ENCODE measurements around the gene TSPAN6.

TSPAN6 gene, protein sequence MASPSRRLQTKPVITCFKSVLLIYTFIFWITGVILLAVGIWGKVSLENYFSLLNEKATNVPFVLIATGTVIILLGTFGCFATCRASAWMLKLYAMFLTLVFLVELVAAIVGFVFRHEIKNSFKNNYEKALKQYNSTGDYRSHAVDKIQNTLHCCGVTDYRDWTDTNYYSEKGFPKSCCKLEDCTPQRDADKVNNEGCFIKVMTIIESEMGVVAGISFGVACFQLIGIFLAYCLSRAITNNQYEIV

DNA sequence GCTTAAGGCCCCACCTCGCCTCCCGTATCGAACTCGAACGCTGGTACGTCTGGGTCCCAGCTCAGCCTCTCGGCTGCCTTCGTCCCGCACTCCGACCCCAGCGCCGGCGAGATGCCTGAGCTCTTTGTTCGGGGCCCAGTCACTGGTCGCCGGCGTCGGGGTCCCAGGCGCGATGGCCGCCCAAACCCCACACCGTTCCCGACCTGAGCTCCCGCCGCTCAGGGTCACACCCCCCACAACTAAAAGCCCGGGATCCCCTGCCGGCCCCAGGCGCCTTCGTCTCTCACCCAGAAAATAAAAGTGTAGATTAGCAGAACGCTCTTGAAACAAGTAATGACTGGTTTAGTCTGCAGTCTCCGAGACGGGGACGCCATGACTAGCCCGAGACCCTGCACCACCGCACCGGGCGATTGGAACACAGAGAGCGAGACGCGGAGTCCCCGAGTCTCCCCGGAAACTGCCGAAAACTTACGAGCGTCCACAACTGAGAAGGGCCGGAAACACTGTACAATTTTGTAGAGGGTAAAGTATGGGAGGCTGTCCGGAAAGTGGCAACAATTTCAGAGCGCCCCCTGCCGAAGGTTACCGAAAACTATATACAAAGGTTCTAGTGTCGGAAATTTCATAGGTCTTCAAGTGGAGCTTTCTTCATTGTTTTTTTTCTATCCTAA is at the start of gene TSPAN6:
TSPAN6 (minus strand) TSS at position 486 of the 671 bp plus-strand sequence; CDS start at position 374, 112 bp downstream.
- no peaks in the 10 kb centered on the region for H3K4me1 ChIP-seq (ENCODE audit: control insufficient read depth in 2 of 2, insufficient read depth in 2 of 2, low read length in 2 of 2)
- H3K27me3 ChIP-seq (ENCODE audit: control insufficient read depth in 2 of 2, insufficient read depth in 2 of 2, low read length in 2 of 2) = peaks cover 2 to 7% of the 10 kb centered on the region in 2 donors
- H3K27ac ChIP-seq (ENCODE audit: low read depth in 2 of 2, low read length in 2 of 2) = peak within 1 kb of the TSS; percentile 46 to 57
- H3K9ac ChIP-seq (ENCODE audit: low read depth in 1 of 2, low read length in 2 of 2) = peak within 1 kb of the TSS; percentile 68 to 73
- peak within 1 kb of the TSS; percentile 66 to 80 for H3K4me3 ChIP-seq (ENCODE audit: low read length in 2 of 2)
- H3K36me3 ChIP-seq (ENCODE audit: control insufficient read depth in 2 of 2, insufficient read depth in 2 of 2, low read length in 2 of 2) = no peaks in the 10 kb centered on the region
- H3K9me3 ChIP-seq (ENCODE audit: control insufficient read depth in 2 of 2, low read length in 2 of 2) = no peaks in the 10 kb centered on the region

DNA sequence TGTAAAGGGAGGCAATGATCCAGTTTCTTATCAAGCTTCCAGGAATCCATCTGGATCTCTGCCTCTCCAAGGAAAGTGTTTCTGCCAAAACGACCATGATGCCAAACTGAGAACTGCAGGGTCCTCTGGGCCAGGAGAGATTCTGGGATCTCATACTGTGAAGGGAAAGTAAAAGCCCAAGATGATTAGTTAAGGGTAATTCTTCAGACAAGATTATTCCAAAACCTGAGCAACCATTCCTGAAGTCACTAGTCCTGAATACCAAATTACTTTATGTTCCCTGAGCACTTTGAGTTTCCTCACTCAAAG is 49.3 kb upstream of the TSPAN6 start:
- H3K4me1 ChIP-seq (ENCODE audit: control insufficient read depth in 2 of 2, insufficient read depth in 2 of 2, low read length in 2 of 2) = no peaks in the 10 kb centered on the region
- H3K4me3 ChIP-seq (ENCODE audit: low read length in 2 of 2) = no peak overlapping the region
- H3K27me3 ChIP-seq (ENCODE audit: control insufficient read depth in 2 of 2, insufficient read depth in 2 of 2, low read length in 2 of 2) = peaks cover 0 to 3% of the 10 kb centered on the region in 2 donors
- H3K9ac ChIP-seq (ENCODE audit: low read depth in 1 of 2, low read length in 2 of 2) = no peak overlapping the region
- no peaks in the 10 kb centered on the region for H3K9me3 ChIP-seq (ENCODE audit: control insufficient read depth in 2 of 2, low read length in 2 of 2)
- peaks cover 0 to 10% of the 10 kb centered on the region in 2 donors for H3K36me3 ChIP-seq (ENCODE audit: control insufficient read depth in 2 of 2, insufficient read depth in 2 of 2, low read length in 2 of 2)
- no peak overlapping the region for H3K27ac ChIP-seq (ENCODE audit: low read depth in 2 of 2, low read length in 2 of 2)

DNA sequence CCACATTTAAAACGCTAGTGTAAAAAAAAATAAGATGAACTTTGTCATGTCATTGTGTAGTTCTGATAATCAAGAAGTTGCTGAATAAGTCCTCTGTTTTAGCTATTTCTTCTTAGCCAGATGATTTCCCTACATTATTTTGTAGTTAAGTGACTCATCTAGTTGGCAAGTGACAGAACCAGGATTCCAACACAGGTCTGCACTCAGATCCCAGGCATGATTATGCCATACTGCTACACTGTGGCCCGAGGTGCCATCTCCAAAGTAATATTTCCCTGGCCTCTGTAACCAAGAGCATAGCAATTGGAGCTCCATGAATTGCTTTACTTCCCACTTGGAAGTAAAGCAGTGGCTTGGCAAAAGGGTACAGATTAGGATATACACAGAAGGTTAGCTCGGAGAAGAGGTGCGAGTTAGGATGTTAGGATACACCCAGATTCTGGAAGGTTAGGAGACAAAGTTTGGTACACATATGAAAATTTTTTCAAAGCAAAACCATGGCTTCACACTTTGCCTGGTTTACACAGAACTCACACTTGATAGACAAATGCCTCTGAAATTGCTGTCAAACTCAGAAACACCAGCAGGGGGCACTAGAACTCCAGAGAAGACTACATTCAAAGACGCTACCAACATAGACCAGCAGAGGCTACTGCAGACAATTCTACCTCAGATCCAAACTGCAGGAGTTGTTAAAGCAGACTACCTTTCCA is 48.8 kb upstream of the TSPAN6 start:
- Histone ChIP-seq H3K36me3 (ENCODE audit: control insufficient read depth in 2 of 2, insufficient read depth in 2 of 2, low read length in 2 of 2) (peaks cover 0 to 10% of the 10 kb centered on the region in 2 donors), H3K27me3 (ENCODE audit: control insufficient read depth in 2 of 2, insufficient read depth in 2 of 2, low read length in 2 of 2) (peaks cover 0 to 3% of the 10 kb centered on the region in 2 donors), H3K4me1 (ENCODE audit: control insufficient read depth in 2 of 2, insufficient read depth in 2 of 2, low read length in 2 of 2) (no peaks in the 10 kb centered on the region), H3K4me3 (ENCODE audit: low read length in 2 of 2) (no peak overlapping the region), H3K27ac (ENCODE audit: low read depth in 2 of 2, low read length in 2 of 2) (no peak overlapping the region), H3K9ac (ENCODE audit: low read depth in 1 of 2, low read length in 2 of 2) (peak overlapping the region in 1 of 2 donors; percentile 5), H3K9me3 (ENCODE audit: control insufficient read depth in 2 of 2, low read length in 2 of 2) (no peaks in the 10 kb centered on the region)

DNA sequence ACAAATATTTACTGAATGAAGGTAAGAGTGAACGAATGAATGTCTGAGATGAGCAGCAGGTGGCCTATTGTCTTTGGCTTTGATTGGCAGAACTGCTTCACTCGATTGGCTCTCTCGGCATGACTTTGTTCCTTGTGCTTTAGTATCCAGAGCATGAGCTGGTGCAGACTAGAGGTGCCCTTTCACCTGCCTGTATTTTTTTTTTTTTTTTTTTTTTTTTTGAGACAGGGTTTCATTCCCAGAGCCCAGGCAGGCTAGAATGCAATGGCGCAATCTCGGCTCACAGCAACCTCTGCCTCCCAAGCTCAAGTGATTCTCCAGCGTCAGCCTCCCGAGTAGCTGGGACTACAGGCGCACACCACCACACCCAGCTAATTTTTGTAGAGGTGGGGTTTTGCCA is 46.3 kb upstream of the TSPAN6 start:
- Histone ChIP-seq H3K9me3 (ENCODE audit: control insufficient read depth in 2 of 2, low read length in 2 of 2) (no peaks in the 10 kb centered on the region), H3K27me3 (ENCODE audit: control insufficient read depth in 2 of 2, insufficient read depth in 2 of 2, low read length in 2 of 2) (peaks cover 4 to 5% of the 10 kb centered on the region in 2 donors), H3K27ac (ENCODE audit: low read depth in 2 of 2, low read length in 2 of 2) (no peak overlapping the region), H3K9ac (ENCODE audit: low read depth in 1 of 2, low read length in 2 of 2) (no peak overlapping the region), H3K4me3 (ENCODE audit: low read length in 2 of 2) (no peak overlapping the region), H3K4me1 (ENCODE audit: control insufficient read depth in 2 of 2, insufficient read depth in 2 of 2, low read length in 2 of 2) (no peaks in the 10 kb centered on the region), H3K36me3 (ENCODE audit: control insufficient read depth in 2 of 2, insufficient read depth in 2 of 2, low read length in 2 of 2) (peaks cover 0 to 7% of the 10 kb centered on the region in 2 donors)

DNA sequence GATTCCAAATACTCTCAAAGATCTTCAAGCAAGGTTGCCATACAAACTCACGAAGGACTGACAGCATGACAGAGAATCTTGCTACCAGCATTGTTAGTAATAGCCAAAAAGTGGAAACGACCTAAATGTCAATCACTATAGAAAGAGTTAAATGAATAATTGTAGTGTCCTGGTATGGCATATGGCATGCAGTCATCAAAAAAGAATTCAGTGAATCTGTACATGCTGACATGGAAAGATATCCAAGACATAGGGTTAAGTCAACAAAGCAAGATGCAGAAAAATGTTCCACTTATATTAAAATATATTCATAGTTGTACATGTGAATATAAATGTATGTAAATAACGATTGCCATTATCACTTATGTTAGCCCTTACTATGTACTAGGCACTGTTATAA is 45.0 kb upstream of the TSPAN6 start:
- no peaks in the 10 kb centered on the region for H3K36me3 ChIP-seq (ENCODE audit: control insufficient read depth in 2 of 2, insufficient read depth in 2 of 2, low read length in 2 of 2)
- no peaks in the 10 kb centered on the region for H3K9me3 ChIP-seq (ENCODE audit: control insufficient read depth in 2 of 2, low read length in 2 of 2)
- peaks cover 2 to 4% of the 10 kb centered on the region in 2 donors for H3K27me3 ChIP-seq (ENCODE audit: control insufficient read depth in 2 of 2, insufficient read depth in 2 of 2, low read length in 2 of 2)
- no peak overlapping the region for H3K9ac ChIP-seq (ENCODE audit: low read depth in 1 of 2, low read length in 2 of 2)
- H3K4me3 ChIP-seq (ENCODE audit: low read length in 2 of 2) = no peak overlapping the region
- H3K27ac ChIP-seq (ENCODE audit: low read depth in 2 of 2, low read length in 2 of 2) = no peak overlapping the region
- H3K4me1 ChIP-seq (ENCODE audit: control insufficient read depth in 2 of 2, insufficient read depth in 2 of 2, low read length in 2 of 2) = no peaks in the 10 kb centered on the region

DNA sequence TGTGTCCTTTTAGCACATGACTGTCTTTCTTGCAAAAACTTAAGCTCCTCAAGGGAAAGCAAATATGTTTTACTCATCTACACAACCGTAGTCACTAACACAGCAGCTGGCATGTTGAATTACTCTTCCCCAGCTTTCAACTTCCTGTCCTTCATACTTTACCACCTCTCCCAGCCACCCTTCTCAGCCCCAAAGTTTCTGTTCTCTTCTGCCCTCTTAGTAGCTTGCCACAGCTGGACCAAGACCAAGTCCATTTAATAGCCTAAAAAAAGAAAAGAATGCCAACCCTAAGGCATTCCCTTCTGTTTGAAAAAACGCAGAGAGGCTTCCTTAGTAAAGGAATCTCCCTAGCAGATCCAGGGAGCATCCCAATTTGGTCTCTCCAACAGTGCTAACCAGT is 44.1 kb upstream of the TSPAN6 start:
- no peaks in the 10 kb centered on the region for H3K9me3 ChIP-seq (ENCODE audit: control insufficient read depth in 2 of 2, low read length in 2 of 2)

DNA sequence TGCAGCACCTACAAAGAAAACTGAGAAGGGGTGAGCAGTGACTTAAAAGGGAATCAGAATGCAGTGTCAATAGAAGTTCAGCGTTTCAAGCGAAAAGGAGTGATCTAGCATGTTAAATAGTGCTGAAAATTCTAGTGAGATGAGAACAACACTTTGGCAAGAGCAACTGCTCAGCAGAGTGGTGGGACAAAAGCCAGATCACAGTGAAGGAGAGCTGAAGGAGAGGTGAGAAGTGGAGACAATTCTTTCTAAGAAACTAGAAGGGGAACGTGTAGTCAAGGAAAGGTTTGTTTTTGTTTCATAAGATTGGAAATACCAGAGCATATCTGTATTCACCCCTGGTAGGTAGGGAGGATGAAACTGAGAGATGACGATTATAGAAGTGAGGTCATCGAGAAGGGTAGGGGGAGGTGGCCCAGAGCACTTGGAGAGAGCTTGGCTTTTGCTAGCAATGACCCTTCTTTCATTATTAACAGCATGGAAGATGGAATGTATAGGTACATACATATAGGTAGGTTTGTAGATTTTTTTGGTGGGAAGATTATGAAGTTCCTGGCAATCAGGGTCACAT is 41.1 kb upstream of the TSPAN6 start:
- no peaks in the 10 kb centered on the region for H3K4me1 ChIP-seq (ENCODE audit: control insufficient read depth in 2 of 2, insufficient read depth in 2 of 2, low read length in 2 of 2)
- no peak overlapping the region for H3K27ac ChIP-seq (ENCODE audit: low read depth in 2 of 2, low read length in 2 of 2)
- H3K27me3 ChIP-seq (ENCODE audit: control insufficient read depth in 2 of 2, insufficient read depth in 2 of 2, low read length in 2 of 2) = peaks cover 2 to 4% of the 10 kb centered on the region in 2 donors

More for the DNA sequence above, 44.1 kb upstream of the TSPAN6 start:
- peaks cover 2 to 4% of the 10 kb centered on the region in 2 donors for H3K27me3 ChIP-seq (ENCODE audit: control insufficient read depth in 2 of 2, insufficient read depth in 2 of 2, low read length in 2 of 2)
- no peaks in the 10 kb centered on the region for H3K36me3 ChIP-seq (ENCODE audit: control insufficient read depth in 2 of 2, insufficient read depth in 2 of 2, low read length in 2 of 2)
- H3K4me1 ChIP-seq (ENCODE audit: control insufficient read depth in 2 of 2, insufficient read depth in 2 of 2, low read length in 2 of 2) = no peaks in the 10 kb centered on the region
- no peak overlapping the region for H3K9ac ChIP-seq (ENCODE audit: low read depth in 1 of 2, low read length in 2 of 2)
- no peak overlapping the region for H3K27ac ChIP-seq (ENCODE audit: low read depth in 2 of 2, low read length in 2 of 2)
- H3K4me3 ChIP-seq (ENCODE audit: low read length in 2 of 2) = no peak overlapping the region

DNA sequence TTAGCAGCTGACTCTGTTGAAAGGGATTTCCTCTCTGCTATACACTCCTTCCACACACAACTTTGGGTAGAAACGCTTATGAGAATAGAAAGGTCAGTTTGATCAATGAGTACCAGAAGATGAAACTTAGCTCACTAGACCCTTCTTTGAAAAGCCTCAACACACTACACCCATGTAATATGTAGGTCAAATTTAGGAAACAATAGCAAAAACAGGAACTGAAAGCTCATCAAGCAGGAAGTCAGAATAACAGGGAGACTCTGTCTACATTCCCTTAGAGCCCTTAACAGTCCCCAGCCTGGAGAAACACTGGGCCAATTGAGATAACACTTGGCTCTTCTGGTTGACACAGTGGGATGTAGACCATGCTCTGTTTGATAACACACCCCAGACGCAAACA is 38.1 kb upstream of the TSPAN6 start:
- no peaks in the 10 kb centered on the region for H3K4me1 ChIP-seq (ENCODE audit: control insufficient read depth in 2 of 2, insufficient read depth in 2 of 2, low read length in 2 of 2)
- no peaks in the 10 kb centered on the region for H3K36me3 ChIP-seq (ENCODE audit: control insufficient read depth in 2 of 2, insufficient read depth in 2 of 2, low read length in 2 of 2)
- no peak overlapping the region for H3K9ac ChIP-seq (ENCODE audit: low read depth in 1 of 2, low read length in 2 of 2)
- no peak overlapping the region for H3K4me3 ChIP-seq (ENCODE audit: low read length in 2 of 2)
- H3K9me3 ChIP-seq (ENCODE audit: control insufficient read depth in 2 of 2, low read length in 2 of 2) = no peaks in the 10 kb centered on the region
- peaks cover 0 to 9% of the 10 kb centered on the region in 2 donors for H3K27me3 ChIP-seq (ENCODE audit: control insufficient read depth in 2 of 2, insufficient read depth in 2 of 2, low read length in 2 of 2)
- no peak overlapping the region for H3K27ac ChIP-seq (ENCODE audit: low read depth in 2 of 2, low read length in 2 of 2)

More for the DNA sequence above, 41.1 kb upstream of the TSPAN6 start:
- H3K9ac ChIP-seq (ENCODE audit: low read depth in 1 of 2, low read length in 2 of 2) = no peak overlapping the region
- H3K9me3 ChIP-seq (ENCODE audit: control insufficient read depth in 2 of 2, low read length in 2 of 2) = no peaks in the 10 kb centered on the region
- no peaks in the 10 kb centered on the region for H3K36me3 ChIP-seq (ENCODE audit: control insufficient read depth in 2 of 2, insufficient read depth in 2 of 2, low read length in 2 of 2)
- H3K4me3 ChIP-seq (ENCODE audit: low read length in 2 of 2) = no peak overlapping the region

DNA sequence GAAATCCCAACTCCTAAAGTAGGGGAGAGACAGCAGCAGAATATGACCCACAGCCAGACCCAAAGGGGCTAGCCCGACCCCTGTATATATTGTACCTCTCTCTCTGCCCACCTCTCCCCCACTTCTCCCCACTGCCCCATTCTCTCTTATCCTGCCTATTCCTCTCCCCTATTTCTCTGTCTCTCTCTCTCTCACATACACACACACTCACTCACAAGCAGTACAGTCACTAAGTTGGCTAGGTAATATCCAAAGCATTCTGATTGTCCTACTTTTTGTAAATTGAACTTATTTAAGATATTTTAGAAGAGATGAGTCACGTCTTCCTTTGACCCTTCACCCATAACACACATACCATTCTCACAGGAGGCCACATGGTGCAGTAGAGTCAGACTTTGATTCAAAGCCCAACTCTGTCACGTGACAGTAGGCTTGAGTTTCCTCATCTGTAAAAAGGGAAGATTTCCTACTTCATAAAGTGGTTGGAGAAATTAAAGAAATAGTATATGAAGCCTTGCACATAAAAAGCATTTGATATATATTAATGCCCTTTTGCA is 36.9 kb upstream of the TSPAN6 start:
- H3K4me3 ChIP-seq (ENCODE audit: low read length in 2 of 2) = no peak overlapping the region
- peaks cover 3 to 6% of the 10 kb centered on the region in 2 donors for H3K27me3 ChIP-seq (ENCODE audit: control insufficient read depth in 2 of 2, insufficient read depth in 2 of 2, low read length in 2 of 2)
- H3K4me1 ChIP-seq (ENCODE audit: control insufficient read depth in 2 of 2, insufficient read depth in 2 of 2, low read length in 2 of 2) = no peaks in the 10 kb centered on the region
- no peaks in the 10 kb centered on the region for H3K36me3 ChIP-seq (ENCODE audit: control insufficient read depth in 2 of 2, insufficient read depth in 2 of 2, low read length in 2 of 2)
- no peak overlapping the region for H3K9ac ChIP-seq (ENCODE audit: low read depth in 1 of 2, low read length in 2 of 2)
- no peak overlapping the region for H3K27ac ChIP-seq (ENCODE audit: low read depth in 2 of 2, low read length in 2 of 2)
- H3K9me3 ChIP-seq (ENCODE audit: control insufficient read depth in 2 of 2, low read length in 2 of 2) = no peaks in the 10 kb centered on the region

DNA sequence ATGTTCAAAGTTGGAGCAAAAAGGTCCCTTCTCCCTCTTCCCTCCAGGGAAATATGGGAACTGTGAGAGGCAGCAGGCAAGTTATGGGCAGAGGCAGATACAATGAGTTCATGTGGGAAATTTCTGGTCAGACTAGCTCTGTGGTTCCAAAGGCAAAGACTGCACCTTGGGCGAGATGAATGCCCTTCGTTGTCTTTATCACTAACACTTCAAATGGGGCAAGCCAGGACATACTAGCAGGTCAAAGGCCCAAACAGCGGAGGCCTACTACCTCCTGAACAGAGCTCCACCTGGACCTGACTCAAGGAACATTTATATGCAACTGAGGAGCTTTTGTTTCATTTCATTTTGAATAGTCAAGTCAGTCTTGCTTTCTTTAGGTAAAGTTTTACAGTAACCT is 36.4 kb upstream of the TSPAN6 start:
- H3K9ac ChIP-seq (ENCODE audit: low read depth in 1 of 2, low read length in 2 of 2) = no peak overlapping the region

More for the DNA sequence above, 36.4 kb upstream of the TSPAN6 start:
- peaks cover 3 to 6% of the 10 kb centered on the region in 2 donors for H3K27me3 ChIP-seq (ENCODE audit: control insufficient read depth in 2 of 2, insufficient read depth in 2 of 2, low read length in 2 of 2)
- no peak overlapping the region for H3K4me3 ChIP-seq (ENCODE audit: low read length in 2 of 2)
- H3K27ac ChIP-seq (ENCODE audit: low read depth in 2 of 2, low read length in 2 of 2) = no peak overlapping the region
- no peaks in the 10 kb centered on the region for H3K4me1 ChIP-seq (ENCODE audit: control insufficient read depth in 2 of 2, insufficient read depth in 2 of 2, low read length in 2 of 2)
- no peaks in the 10 kb centered on the region for H3K9me3 ChIP-seq (ENCODE audit: control insufficient read depth in 2 of 2, low read length in 2 of 2)
- H3K36me3 ChIP-seq (ENCODE audit: control insufficient read depth in 2 of 2, insufficient read depth in 2 of 2, low read length in 2 of 2) = no peaks in the 10 kb centered on the region

Measured in mucosa of rectum (tissue), 2 donors.